ENCODE measurements around the gene BAHD1.

The BAHD1 gene

DNA sequence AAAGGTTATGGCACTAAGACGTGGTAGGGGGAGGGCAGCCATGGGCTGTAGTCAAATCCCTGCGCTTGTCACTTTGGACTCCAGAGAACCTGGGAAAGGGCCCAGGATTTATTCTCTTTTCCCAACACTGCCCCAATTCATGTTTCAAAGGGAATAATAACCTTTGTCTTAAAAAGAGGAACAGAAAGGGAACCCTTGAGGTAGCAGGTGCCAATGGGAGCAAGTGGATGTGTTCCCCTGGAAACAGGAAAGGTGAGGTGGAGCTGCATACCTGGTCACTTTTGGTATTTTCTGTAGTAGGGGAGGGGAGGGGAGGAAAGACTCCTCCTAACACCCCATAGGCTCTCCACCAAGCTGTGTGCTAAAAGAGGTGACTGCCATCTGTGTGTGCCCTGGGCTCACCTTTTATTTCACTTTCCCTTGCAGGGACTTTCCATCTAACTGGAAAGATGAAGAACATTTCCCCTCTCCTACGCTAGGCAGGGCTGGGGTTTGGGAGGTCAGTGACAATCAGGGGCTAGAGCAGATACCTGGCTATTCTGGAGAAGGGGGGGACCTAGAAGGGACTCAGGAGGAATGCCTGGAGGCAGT lies 23.9 kb downstream of the BAHD1 start:
- in situ Hi-C loops (cut with MboI; ENCODE audit: low sequenced_read_pairs) = no loop called here

DNA sequence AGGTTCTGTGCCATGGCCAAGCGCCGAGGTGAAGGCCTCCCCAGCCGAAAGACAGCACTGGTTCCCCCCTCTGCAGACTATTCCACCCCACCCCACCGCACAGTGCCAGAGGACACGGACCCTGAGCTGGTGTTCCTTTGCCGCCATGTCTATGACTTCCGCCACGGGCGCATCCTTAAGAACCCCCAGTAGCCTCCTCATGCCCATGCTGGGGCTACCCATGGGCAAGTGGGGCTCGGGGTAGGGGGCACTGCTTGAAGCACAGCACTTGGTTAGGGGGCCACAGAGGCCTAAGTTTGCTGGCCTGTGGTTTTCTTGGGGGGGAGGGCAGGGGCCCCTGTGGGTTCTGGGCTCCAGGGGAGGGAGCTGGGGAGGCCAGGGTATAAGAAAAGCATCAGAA lies 25.2 kb downstream of the BAHD1 start:
- in situ Hi-C loops (cut with MboI; ENCODE audit: low sequenced_read_pairs) = no loop called here

DNA sequence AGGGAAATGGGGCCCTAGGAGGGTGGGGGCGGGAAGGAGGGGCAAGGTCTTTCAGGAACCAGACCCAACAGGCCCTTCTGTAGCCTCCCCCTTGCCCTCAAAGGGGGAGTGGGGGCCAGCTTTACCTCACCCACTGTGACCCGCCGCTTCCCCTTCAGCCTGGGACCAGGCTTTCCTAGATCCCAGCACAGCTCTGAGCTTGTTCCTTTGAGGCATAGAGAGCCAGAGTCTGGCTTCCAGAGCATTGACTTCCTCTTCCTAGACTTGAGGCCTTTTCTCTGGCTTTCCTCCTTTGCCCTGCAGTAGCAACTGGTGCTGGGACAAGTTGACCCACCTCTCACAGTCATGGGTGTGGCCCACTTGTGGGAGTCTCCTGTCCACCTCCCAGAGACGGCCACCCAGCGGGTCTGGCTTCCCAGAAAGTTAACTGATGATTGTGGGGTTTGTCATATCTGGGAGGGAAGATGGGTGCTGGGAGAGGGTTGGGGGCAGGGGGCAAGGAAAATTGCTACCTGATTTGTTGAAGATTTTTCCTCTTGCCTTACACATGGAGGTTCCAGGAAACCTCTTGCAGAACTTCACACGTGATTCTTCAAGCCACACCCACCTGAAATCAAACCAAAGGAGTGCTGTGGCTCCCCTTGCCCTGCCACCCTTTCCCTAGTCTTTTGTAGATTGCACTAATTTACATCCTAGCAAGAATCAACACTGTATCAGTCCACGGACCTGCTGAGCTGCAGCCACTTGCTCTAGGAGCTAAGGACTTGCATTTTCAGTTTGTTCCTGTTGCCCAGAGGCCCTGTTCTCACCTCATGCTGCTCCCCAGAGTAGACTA lies 25.9 kb downstream of the BAHD1 start:
- in situ Hi-C loops (cut with MboI; ENCODE audit: low sequenced_read_pairs) = no loop called here

DNA sequence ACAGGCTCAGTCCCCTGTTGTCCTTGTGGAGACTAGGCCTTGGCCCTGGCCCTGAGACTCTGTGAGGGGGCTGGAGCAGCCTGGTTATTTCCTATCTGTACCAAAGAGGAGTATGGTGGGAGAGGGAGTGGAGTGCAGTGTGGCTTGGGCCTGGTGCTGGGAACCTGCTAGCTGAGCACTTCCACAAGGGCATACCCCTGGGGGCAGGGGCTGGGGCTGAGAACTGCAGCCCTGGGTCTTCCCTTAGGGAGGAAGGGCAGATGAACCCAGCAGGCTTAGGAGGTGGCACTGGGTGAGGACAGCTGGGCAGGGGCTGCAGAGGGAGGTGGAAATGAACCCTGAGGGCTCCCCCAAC lies 26.5 kb downstream of the BAHD1 start:
- in situ Hi-C loops (cut with MboI; ENCODE audit: low sequenced_read_pairs) = no loop called here

DNA sequence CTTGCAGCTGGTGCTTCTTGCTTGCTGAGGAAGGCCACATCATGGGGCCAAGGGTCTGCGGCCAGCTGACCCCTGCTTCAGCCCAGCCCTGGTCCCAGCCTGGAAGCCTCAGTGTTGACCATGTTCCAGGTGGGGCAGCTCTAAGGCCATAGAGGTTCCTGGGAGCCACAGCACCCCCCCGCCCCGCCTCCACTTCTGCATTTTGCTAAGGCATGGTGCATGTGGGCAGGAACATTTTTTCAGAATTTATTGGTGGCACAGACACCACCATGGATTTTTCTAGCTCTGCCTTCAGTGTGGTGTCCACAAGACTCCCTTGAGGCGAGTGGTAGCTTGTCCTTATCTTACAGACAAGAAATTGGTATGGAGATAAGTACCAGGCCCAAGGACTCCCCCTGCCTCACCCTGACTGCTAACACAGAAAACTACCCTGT lies 28.2 kb downstream of the BAHD1 start:
- in situ Hi-C loops (cut with MboI; ENCODE audit: low sequenced_read_pairs) = no loop called here

DNA sequence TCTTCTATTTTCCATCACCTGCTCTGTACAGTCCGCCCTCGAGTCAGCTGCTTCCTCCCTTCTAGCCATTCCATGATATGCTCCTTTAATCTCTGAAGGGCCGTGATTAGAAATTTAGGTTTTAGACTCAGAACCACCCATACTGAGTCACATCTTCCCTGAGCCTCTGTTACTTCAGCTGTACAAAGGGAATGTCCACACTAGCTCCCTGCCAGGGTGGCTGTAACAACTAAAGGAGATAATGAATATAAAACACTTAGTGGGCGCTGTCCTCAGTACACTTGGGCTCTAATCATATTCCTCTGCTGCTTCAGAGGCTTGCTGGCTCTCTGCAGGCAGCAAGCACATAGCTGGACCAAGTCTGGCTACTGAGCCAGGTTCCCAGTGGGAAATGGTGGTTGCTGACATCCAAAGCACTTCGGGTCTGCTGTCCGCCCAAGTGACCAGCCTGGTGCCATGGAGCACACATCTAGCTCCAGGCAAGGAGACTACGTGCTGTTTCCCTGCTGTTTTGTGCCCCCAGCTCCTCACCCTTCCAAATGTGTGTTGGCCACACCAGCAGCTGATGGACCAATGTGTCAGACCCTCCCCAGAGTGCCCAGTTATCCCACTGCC lies 29.1 kb downstream of the BAHD1 start:
- in situ Hi-C loops (cut with MboI; ENCODE audit: low sequenced_read_pairs) = no loop called here

DNA sequence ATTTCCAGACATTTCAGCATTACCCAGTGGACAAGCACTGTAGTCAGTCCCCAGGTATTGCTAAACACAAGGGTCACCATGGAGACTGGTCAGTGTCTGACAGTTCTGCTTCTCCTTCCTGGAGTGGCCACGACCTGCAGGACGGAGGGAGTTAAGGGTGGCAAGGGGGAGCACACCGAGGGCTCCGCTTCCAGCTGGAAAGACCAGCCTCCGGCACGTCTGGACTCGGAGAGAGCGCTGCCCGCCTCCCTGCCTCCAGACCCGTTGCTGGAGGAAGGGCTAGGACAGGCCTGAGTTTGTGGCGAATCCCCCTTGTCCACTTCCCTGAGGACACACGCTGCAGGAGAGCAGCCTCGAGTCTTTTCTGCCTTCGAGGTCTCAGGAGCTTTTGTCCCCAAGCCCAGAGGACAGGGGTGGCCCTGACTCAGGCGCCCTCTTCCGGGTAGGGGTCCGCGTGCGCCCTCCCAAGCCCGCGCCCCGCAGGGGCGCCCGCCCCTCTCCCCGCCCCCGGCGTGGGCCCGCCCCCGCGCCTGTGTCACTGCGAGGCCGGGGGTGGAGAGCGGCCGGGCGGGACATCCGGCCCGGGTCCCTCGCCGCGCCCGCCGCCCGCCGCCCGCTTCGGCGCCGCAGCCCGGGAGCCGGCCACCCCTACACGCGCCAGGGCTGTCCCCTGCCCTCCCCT lies 29.8 kb downstream of the BAHD1 start, which contains the start of gene CHST14:
Gene CHST14, plus strand, starts transcription at position 562 of the 682 bp plus-strand sequence. CDS start 230 bp downstream, outside the sequence.
- in situ Hi-C loops (cut with MboI; ENCODE audit: low sequenced_read_pairs) = no loop called here

DNA sequence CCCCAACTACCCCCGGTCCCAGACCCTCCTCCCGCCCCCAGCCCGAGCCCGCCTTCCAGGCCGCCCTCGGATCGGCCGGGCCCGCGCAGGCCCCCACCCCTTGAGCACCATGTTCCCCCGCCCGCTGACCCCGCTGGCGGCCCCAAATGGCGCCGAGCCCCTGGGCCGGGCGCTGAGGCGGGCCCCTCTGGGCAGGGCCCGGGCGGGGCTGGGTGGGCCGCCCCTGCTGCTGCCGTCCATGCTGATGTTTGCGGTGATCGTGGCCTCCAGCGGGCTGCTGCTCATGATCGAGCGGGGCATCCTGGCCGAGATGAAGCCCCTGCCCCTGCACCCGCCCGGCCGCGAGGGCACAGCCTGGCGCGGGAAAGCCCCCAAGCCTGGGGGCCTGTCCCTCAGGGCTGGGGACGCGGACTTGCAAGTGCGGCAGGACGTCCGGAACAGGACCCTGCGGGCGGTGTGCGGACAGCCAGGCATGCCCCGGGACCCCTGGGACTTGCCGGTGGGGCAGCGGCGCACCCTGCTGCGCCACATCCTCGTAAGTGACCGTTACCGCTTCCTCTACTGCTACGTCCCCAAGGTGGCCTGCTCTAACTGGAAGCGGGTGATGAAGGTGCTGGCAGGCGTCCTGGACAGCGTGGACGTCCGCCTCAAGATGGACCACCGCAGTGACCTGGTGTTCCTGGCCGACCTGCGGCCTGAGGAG lies 30.5 kb downstream of the BAHD1 start:
- in situ Hi-C loops (cut with MboI; ENCODE audit: low sequenced_read_pairs) = no loop called here

DNA sequence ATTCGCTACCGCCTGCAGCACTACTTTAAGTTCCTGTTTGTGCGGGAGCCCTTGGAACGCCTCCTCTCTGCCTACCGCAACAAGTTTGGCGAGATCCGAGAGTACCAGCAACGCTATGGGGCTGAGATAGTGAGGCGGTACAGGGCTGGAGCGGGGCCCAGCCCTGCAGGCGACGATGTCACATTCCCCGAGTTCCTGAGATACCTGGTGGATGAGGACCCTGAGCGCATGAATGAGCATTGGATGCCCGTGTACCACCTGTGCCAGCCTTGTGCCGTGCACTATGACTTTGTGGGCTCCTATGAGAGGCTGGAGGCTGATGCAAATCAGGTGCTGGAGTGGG lies 31.0 kb downstream of the BAHD1 start:
- in situ Hi-C loops (cut with MboI; ENCODE audit: low sequenced_read_pairs) = no loop called here

DNA sequence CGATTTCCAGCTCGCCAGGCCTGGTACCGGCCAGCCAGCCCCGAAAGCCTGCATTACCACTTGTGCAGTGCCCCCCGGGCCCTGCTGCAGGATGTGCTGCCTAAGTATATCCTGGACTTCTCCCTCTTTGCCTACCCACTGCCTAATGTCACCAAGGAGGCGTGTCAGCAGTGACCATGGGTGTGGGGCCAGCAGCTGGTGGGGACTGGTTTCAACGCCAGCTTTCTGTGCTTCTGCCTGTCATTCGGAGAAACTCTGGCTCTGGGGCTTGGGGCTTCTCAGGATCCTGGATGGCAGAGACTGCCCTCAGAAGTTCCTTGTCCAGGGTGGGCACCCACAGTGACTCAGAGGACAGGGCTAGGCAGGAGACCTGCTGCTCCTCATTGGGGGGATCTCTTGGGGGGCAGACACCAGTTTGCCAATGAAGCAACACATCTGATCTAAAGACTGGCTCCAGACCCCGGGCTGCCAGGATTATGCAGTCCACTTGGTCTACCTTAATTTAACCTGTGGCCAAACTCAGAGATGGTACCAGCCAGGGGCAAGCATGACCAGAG lies 31.5 kb downstream of the BAHD1 start:
- in situ Hi-C loops (cut with MboI; ENCODE audit: low sequenced_read_pairs) = no loop called here

DNA sequence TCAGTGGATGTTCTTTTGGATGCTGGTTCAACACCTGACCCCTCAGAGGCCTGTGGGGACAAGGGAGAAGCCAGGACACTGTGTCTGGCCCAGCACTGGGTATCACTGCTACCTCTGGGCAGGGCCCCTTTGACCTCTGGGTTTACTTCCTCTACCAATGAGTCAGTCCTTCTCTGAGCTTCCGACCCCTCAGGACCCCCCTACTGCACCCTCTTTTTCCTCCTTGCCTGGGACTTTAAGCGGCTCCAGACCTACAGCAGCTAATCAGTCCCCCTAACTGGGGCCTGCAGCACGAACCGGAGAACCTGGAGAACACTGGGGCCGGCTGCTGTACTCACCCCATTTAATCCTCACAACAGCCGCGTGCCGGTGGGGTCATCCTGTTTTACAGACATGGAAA lies 33.8 kb downstream of the BAHD1 start:
- in situ Hi-C loops (cut with MboI; ENCODE audit: low sequenced_read_pairs) = no loop called here

DNA sequence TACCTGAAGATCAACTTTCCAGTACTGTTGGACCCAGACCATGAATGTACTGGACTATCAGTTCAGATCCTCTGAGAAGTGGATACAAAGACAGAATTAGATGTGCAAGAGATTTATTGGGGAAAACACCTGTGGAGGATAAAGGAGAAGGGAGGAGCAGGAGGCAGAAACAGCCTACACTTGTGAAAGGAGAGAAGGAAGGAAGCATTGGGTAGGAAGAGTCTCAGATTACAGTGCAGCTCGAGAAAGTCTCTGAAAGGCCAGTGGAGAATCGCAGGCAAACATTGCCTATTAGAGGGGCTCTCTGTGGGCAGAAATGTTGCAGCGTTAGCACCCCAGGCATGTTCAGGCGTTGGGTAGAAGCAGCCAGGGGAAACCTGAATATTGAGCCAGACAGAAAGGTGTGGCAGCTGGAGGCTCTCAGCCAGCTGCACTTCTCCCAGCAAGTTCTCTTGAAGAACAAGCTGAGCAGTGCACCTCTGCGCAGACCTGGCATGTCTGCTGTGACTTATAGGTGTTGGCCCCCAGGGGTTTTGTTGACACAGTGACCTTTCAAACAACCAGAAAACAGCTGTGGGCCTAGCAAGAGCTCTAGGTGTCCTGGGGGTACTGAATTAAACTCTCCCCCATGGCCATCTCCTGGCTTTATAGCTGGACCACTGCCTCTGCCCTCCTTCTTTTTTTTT lies 37.0 kb downstream of the BAHD1 start:
- in situ Hi-C loops (cut with MboI; ENCODE audit: low sequenced_read_pairs) = no loop called here

DNA sequence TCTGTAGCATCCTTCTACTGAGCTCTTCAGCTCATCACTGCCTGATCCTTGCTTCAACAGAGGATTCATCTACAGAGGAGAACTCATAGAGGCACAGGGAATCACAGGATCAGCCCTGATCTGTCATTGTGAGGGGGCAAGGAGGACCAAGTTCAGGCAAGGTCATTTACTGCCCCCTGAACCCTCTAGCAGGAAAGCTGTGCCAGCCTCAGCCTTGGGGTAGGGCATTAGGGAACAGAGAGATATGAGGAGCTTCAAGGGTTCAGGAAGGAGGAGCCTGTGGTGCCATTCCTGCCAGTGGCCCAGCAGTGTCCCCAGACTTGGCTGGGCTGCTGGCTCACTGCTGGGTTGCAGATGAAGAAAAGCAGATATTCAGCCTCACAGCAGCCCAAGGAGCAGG lies 38.3 kb downstream of the BAHD1 start:
- in situ Hi-C loops (cut with MboI; ENCODE audit: low sequenced_read_pairs) = no loop called here

DNA sequence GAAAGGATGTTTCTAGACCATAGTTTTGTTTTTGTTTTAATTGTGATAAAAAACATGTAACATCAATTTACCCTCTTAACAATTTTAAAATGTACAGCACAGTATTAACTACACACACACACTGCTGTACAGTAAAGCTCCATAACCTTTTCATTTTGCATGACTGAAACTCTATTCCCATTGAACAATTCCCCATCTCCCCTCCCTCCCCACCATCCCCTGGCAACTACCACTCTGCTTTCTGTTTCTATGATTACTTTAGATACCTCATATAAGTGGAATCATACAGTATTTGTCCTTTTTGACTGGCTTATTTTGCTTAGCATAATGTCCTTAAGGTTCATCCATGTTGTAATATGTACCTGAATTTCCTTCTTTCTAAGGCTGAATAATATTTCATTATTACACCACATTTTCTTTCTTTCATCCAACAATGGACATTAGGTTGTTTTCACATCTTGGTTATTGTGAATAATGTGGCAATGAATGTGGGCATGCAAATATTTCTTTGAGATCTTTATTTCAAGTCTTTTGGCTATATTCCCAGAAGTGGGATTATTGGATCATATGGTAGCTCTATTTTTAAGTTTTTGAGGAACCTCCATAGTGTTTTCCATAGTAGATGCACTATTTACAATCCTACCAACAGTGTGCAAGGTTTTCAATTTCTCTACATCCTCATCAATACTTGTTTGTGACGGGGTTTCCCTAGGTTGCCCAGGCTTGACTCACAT lies 40.8 kb downstream of the BAHD1 start:
- in situ Hi-C loops (cut with MboI; ENCODE audit: low sequenced_read_pairs) = no loop called here

DNA sequence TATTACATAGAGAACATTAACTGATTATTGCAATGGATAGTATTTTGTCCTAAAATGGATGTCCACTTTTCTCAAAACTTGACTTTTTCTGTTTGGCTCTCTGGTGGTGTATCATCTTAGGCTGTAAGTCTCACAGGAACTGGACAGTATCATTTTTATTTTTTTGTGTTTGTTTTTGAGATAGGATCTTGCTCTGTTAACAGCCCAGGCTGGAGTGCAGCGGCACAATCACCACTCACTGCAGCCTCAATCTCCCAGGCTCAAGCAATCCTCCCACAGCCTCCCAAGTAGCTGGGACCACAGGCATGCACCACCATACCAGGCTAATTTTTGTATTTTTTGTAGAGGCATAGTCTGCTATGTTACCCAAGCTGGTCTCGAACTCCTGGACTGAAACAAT lies 43.2 kb downstream of the BAHD1 start:
- in situ Hi-C loops (cut with MboI; ENCODE audit: low sequenced_read_pairs) = no loop called here

DNA sequence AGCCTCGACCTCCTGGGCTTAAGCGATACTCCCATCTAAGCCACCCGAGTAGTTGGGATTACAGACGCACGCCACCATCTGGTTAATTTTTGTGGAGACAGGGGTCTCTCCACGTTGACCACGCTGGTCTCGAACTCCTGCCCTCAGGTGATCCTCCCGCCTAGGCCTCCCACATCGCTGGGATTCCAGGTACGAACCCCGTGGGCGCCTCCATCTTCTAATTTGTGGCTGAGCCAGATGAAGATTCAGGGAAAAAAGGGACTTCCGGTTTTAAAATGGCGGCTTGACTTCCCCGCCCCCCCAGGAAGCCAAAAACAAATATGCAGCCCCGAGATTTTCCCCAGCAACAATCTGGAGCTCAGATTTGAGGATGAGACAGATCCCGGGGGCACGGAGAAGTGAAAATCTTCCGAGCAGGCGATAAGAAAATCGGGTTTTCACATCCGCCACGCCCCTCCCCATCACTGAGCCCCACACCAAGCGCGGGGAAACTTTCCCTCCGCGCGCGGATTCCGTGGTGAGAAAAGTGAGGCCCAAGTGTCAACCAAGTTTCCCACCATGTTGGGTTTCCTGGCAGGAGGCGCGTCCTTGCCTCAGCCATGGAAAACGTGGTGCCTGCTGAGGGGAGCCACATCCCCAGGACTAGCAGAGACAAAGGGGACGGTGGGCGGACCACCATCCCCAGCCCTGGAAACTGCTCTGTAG lies 45.5 kb downstream of the BAHD1 start:
- in situ Hi-C loops (cut with MboI; ENCODE audit: low sequenced_read_pairs) = no loop called here

DNA sequence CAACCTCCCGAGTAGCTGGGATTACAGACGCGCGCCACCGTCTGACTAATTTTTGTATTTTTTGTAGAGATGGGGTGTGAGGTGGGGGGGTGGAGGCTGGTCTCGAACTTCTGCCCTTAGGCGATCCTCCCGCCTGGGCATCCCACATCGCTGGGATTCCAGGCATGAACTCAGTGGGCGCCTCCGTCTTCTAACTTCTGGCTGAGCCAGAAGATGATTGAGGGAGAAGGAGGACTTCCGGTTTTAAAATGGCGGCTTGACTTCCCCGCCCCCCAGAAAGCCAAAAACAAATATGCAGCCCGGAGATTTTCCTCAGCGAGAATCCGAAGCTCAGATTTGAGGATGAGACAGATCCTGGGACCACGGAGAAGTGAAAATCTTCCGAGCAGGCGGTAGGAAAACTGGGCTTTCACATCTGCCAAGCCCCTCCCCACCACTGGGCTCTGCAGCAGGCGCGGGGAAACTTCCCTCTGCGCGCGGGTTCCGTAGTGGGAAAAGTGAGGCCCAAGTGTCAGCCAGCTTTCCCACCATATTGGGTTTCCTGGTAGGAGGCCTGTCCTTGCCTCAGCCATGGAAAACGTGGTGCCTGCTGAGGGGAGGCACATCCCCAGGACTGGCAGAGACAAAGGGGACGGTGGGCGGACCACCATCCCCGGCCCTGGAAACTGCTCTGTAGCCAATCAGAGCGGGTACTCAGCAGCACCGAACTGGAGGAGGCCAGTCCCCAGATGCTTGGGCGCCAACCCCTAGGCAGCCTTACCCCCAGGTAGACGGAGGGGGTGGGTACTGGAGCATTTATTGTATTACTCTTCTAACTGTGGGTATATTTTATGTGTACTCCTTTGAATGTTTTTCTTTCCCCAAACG lies 47.3 kb downstream of the BAHD1 start:
- in situ Hi-C loops (cut with MboI; ENCODE audit: low sequenced_read_pairs) = no loop called here
